B cell (primary cell): ENCODE data around the gene FBLN7.

Experiments used
- CTCF ChIP-seq: fragments of 200-600 bp; IDR thresholded peaks from one replicate; pipeline ENCODE4 v1.8.0; 2022; ENCODE audit warnings: antibody characterized with exemption, mild to moderate bottlenecking
- EZH2 ChIP-seq: IDR thresholded peaks from 2 replicates; pipeline ENCODE4 v1.6.1; 2012; ENCODE audit warnings: borderline replicate concordance, low read depth, mild to moderate bottlenecking, moderate library complexity, low read length; ENCODE audit not compliant: insufficient read depth, poor library complexity, severe bottlenecking

DNA sequence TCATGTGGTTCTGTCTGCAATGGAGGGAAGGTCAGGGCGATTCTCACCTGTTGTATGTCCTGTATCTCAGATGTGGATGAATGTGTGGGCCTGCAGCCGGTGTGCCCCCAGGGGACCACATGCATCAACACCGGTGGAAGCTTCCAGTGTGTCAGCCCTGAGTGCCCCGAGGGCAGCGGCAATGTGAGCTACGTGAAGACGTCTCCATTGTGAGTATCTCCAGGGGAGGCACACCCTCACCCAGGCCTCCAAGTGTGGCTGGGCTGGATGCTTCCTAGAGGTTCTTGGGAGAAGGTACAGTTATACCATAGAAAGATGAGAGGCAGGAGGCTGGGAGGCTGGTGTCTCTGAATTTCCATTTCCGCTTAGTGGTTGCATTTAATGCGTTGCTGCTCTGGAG, 46.9 kb downstream of the FBLN7 start:
- TF ChIP-seq EZH2 (no peak), CTCF (no peak)
